Activated T-helper 1 cell treated with anti-CD3 and anti-CD28 coated beads, Interleukin-12 subunit alpha, Interleukin-12 subunit beta, Interleukin-2, Interleukin-4 antibody, amounts not matched to agents 30 ng/mL and 10 ng/mL and 1 ng/mL, durations not matched to agents 14 hours and 24 hours and 36 hours (primary cell): Measurements from ENCODE around the gene ZC3H7A. TPM values are rescaled to one million over a fixed set of nuclear protein-coding genes. Genes with fewer than 3 reads are reported as not detected.
"Not testable (repeated sequence)": the region's sequence is repeated elsewhere in the genome, so short reads cannot be mapped to it uniquely, and the experiment has no call there.

ENCODE experiments used
- DNase-seq: peaks from one replicate; pipeline ENCODE4 v3.0.0; 2021; ENCODE audit warnings: low spot score
- H3K27ac Mint-ChIP-seq: one replicate; pipeline ENCODE4 v1.8.0; 2021; ENCODE audit warnings: mild to moderate bottlenecking, mixed read lengths
- H3K27me3 Mint-ChIP-seq: one replicate; pipeline ENCODE4 v1.8.0; 2022; ENCODE audit warnings: mild to moderate bottlenecking, moderate library complexity, mixed read lengths; ENCODE audit not compliant: insufficient read depth
- H3K36me3 Mint-ChIP-seq: one replicate; pipeline ENCODE4 v1.8.0; 2021; ENCODE audit warnings: low read depth, mixed read lengths
- H3K4me1 Mint-ChIP-seq: one replicate; pipeline ENCODE4 v1.8.0; 2021; ENCODE audit warnings: low read depth, mixed read lengths
- H3K4me3 Mint-ChIP-seq: one replicate; pipeline ENCODE4 v1.8.0; 2021; ENCODE audit warnings: mild to moderate bottlenecking, moderate library complexity, mixed read lengths
- H3K9me3 Mint-ChIP-seq: one replicate; pipeline ENCODE4 v1.8.0; 2021; ENCODE audit warnings: mixed read lengths
- intact Hi-C: fragments of 100-400 bp; cut with micrococcal nuclease; formaldehyde crosslinking; loops from one replicate; pipeline ENCODE4 v1.15.1; 2024
- total RNA-seq: library from RNA; stranded (reverse); gene quantifications from 2 replicates; pipeline ENCODE4 v1.2.3, GENCODE V29; 2022

Gene ZC3H7A
- total RNA-seq, 1 donor from 2014 or later = 71.0 TPM

- H3K4me1 Mint-ChIP-seq, H3K4me3 Mint-ChIP-seq, H3K27ac Mint-ChIP-seq, H3K27me3 Mint-ChIP-seq, DNase-seq, H3K36me3 Mint-ChIP-seq, intact Hi-C loops, H3K9me3 Mint-ChIP-seq: not testable (repeated sequence)
Measured at GRCh38 chr16:11823645-11824044, 26.6 kb upstream of the ZC3H7A start.

GRCh38 chr16:11819798-11820197 lies 22.7 kb upstream of the ZC3H7A start:
- Mint-ChIP-seq H3K27me3 (peaks cover 6% of the 10 kb centered on the region), H3K9me3 (no peaks in the 10 kb centered on the region), H3K4me1 (no peaks in the 10 kb centered on the region), H3K36me3 (no peaks in the 10 kb centered on the region), H3K4me3 (no peak overlapping the region), H3K27ac (no peak overlapping the region)
- intact Hi-C loops = no loop called here
- no peak for DNase-seq

GRCh38 chr16:11818970-11819369 lies 21.9 kb upstream of the ZC3H7A start:
- H3K4me3 Mint-ChIP-seq, H3K36me3 Mint-ChIP-seq, H3K4me1 Mint-ChIP-seq, DNase-seq, H3K9me3 Mint-ChIP-seq, intact Hi-C loops, H3K27me3 Mint-ChIP-seq, H3K27ac Mint-ChIP-seq: not testable (repeated sequence)

GRCh38 chr16:11816123-11816522 lies 19.1 kb upstream of the ZC3H7A start:
- peaks cover 8% of the 10 kb centered on the region for H3K27me3 Mint-ChIP-seq
- intact Hi-C loops = no loop called here
- DNase-seq = no peak
- H3K36me3 Mint-ChIP-seq = no peaks in the 10 kb centered on the region
- no peak overlapping the region for H3K4me3 Mint-ChIP-seq
- H3K4me1 Mint-ChIP-seq = peaks cover 4% of the 10 kb centered on the region
- H3K9me3 Mint-ChIP-seq = no peaks in the 10 kb centered on the region
- H3K27ac Mint-ChIP-seq = no peak overlapping the region

GRCh38 chr16:11814800-11815199 lies 17.7 kb upstream of the ZC3H7A start:
- not testable (repeated sequence) for H3K27ac Mint-ChIP-seq, H3K4me3 Mint-ChIP-seq, H3K27me3 Mint-ChIP-seq, DNase-seq, H3K36me3 Mint-ChIP-seq, H3K9me3 Mint-ChIP-seq
- intact Hi-C loops = loop anchor here (5.0 kb wide), 1 partner anchor 407 kb away; no protein-coding TSS in a partner anchor
- H3K4me1 Mint-ChIP-seq = peaks cover 12% of the 10 kb centered on the region

GRCh38 chr16:11806721-11807120 lies 9.7 kb upstream of the ZC3H7A start:
- Mint-ChIP-seq H3K27me3 (no peaks in the 10 kb centered on the region), H3K4me1 (peaks cover 12% of the 10 kb centered on the region), H3K36me3 (peaks cover 3% of the 10 kb centered on the region), H3K27ac (no peak overlapping the region), H3K4me3 (no peak overlapping the region), H3K9me3 (peaks cover 3% of the 10 kb centered on the region)
- intact Hi-C loops = no loop called here
- no peak for DNase-seq

- Mint-ChIP-seq H3K9me3 (peaks cover 3% of the 10 kb centered on the region), H3K27ac (no peak overlapping the region), H3K27me3 (no peaks in the 10 kb centered on the region), H3K4me3 (no peak overlapping the region), H3K36me3 (peaks cover 9% of the 10 kb centered on the region), H3K4me1 (peaks cover 20% of the 10 kb centered on the region)
- DNase-seq = no peak
- intact Hi-C loops = no loop called here
Measured at GRCh38 chr16:11805556-11805955, 8.5 kb upstream of the ZC3H7A start.

GRCh38 chr16:11801481-11802021 lies 4.5 kb upstream of the ZC3H7A start:
- Mint-ChIP-seq H3K36me3 (peaks cover 22% of the 10 kb centered on the region), H3K9me3 (no peaks in the 10 kb centered on the region), H3K4me1 (peaks cover 39% of the 10 kb centered on the region), H3K4me3 (no peak overlapping the region), H3K27me3 (no peaks in the 10 kb centered on the region), H3K27ac (peak overlapping the region; percentile 27)
- intact Hi-C loops = no loop called here
- no peak for DNase-seq

GRCh38 chr16:11800382-11800718 lies 3.3 kb upstream of the ZC3H7A start:
- Mint-ChIP-seq H3K9me3 (no peaks in the 10 kb centered on the region), H3K36me3 (peaks cover 22% of the 10 kb centered on the region), H3K4me3 (peak overlapping the region; percentile 92), H3K4me1 (peaks cover 48% of the 10 kb centered on the region), H3K27ac (peak overlapping the region; percentile 94), H3K27me3 (no peaks in the 10 kb centered on the region)
- DNase-seq = no peak
- intact Hi-C loops = no loop called here

GRCh38 chr16:11799509-11800381 lies 2.7 kb upstream of the ZC3H7A start:
- Mint-ChIP-seq H3K9me3 (no peaks in the 10 kb centered on the region), H3K27ac (peak overlapping the region; percentile 94), H3K4me1 (peaks cover 54% of the 10 kb centered on the region), H3K36me3 (peaks cover 27% of the 10 kb centered on the region), H3K4me3 (peak overlapping the region; percentile 92), H3K27me3 (no peaks in the 10 kb centered on the region)
- DNase-seq = peak; percentile 47
- intact Hi-C loops = loop anchor here (5.0 kb wide), 3 partner anchors 237 to 857 kb away; partner anchors contain the start of genes CLEC16A and DEXI

- peaks cover 61% of the 10 kb centered on the region for H3K4me1 Mint-ChIP-seq
- intact Hi-C loops = loop anchor here (5.0 kb wide), 3 partner anchors 237 to 857 kb away; partner anchors contain the start of genes CLEC16A and DEXI
- no peaks in the 10 kb centered on the region for H3K27me3 Mint-ChIP-seq
- DNase-seq = no peak
- H3K27ac Mint-ChIP-seq = peak overlapping the region; percentile 94
- peak overlapping the region; percentile 92 for H3K4me3 Mint-ChIP-seq
- H3K9me3 Mint-ChIP-seq = no peaks in the 10 kb centered on the region
- peaks cover 31% of the 10 kb centered on the region for H3K36me3 Mint-ChIP-seq
Measured at GRCh38 chr16:11799017-11799381, 1.9 kb upstream of the ZC3H7A start.

- intact Hi-C loops = loop anchor here (1.0 to 5.0 kb wide), 9 partner anchors 15 to 856 kb away; partner anchors contain the start of genes CLEC16A, DEXI and TXNDC11
- H3K27me3 Mint-ChIP-seq = no peaks in the 10 kb centered on the region
- peaks cover 34% of the 10 kb centered on the region for H3K36me3 Mint-ChIP-seq
- no peak for DNase-seq
- H3K4me3 Mint-ChIP-seq = peak overlapping the region; percentile 92
- peak overlapping the region; percentile 94 for H3K27ac Mint-ChIP-seq
- peaks cover 69% of the 10 kb centered on the region for H3K4me1 Mint-ChIP-seq
- H3K9me3 Mint-ChIP-seq = no peaks in the 10 kb centered on the region
Measured at GRCh38 chr16:11797957-11798299, 870 bp upstream of the ZC3H7A start.
